GM06990 (cell line): ENCODE measurements around the gene VSTM4.

Source experiments
- DNase-seq: peaks from one replicate; pipeline ENCODE4 v3.0.0-alpha.2; 2011; ENCODE audit not compliant: insufficient read length; ENCODE audit errors: extremely low read depth
- H3K27me3 ChIP-seq: replicated peaks from 2 replicates; pipeline ENCODE4 v1.6.0; 2011; ENCODE audit warnings: low read length; ENCODE audit not compliant: control insufficient read depth, insufficient read depth
- H3K36me3 ChIP-seq: 2 replicates; pipeline ENCODE4 v1.5.1; 2011; ENCODE audit warnings: low read length; ENCODE audit not compliant: control insufficient read depth, insufficient read depth
- H3K4me3 ChIP-seq: replicated peaks from 2 replicates; pipeline ENCODE4 v1.5.1; 2011; ENCODE audit warnings: low read depth, mild to moderate bottlenecking, control low read depth, low read length
- TF ChIP-seq, protein P1 (sequence below): IDR thresholded peaks from 2 replicates; pipeline ENCODE4 v1.5.1; 2011; ENCODE audit warnings: low read length, control low read depth, mild to moderate bottlenecking, inconsistent platforms; ENCODE audit not compliant: insufficient read depth, poor library complexity, severe bottlenecking

The VSTM4 gene

DNA sequence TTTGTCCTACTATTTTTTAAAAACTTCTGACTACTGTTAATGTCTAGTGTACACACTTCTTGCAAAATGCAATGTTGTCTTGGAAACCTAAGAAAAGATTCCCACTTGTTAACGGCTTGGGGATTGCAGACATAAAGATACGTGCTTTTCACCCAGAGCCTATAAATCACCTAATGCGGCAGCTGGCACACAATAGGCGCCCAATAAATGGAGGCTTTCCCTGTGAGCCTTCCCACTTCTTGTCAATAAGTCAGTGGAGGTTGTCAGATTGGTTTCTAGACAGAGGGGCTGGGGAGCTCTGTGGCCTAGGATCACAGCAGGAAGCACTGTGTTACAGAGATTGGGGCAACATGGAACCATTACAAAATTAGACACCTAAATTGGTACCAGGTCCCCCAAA lies 74.7 kb downstream of the VSTM4 start:
- no peaks in the 10 kb centered on the region for H3K27me3 ChIP-seq

GRCh38 chr10:49039409-49039808 lies 75.9 kb downstream of the VSTM4 start:
- H3K36me3 ChIP-seq, result no peaks in the 10 kb centered on the region
- TF ChIP-seq, protein P1, sequence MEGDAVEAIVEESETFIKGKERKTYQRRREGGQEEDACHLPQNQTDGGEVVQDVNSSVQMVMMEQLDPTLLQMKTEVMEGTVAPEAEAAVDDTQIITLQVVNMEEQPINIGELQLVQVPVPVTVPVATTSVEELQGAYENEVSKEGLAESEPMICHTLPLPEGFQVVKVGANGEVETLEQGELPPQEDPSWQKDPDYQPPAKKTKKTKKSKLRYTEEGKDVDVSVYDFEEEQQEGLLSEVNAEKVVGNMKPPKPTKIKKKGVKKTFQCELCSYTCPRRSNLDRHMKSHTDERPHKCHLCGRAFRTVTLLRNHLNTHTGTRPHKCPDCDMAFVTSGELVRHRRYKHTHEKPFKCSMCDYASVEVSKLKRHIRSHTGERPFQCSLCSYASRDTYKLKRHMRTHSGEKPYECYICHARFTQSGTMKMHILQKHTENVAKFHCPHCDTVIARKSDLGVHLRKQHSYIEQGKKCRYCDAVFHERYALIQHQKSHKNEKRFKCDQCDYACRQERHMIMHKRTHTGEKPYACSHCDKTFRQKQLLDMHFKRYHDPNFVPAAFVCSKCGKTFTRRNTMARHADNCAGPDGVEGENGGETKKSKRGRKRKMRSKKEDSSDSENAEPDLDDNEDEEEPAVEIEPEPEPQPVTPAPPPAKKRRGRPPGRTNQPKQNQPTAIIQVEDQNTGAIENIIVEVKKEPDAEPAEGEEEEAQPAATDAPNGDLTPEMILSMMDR, result no peak

More for the DNA sequence above, 74.7 kb downstream of the VSTM4 start:
- H3K4me3 ChIP-seq, result no peak overlapping the region
- TF ChIP-seq, protein P1, result no peak
- no peaks in the 10 kb centered on the region for H3K36me3 ChIP-seq
- DNase-seq, result no peak

DNA sequence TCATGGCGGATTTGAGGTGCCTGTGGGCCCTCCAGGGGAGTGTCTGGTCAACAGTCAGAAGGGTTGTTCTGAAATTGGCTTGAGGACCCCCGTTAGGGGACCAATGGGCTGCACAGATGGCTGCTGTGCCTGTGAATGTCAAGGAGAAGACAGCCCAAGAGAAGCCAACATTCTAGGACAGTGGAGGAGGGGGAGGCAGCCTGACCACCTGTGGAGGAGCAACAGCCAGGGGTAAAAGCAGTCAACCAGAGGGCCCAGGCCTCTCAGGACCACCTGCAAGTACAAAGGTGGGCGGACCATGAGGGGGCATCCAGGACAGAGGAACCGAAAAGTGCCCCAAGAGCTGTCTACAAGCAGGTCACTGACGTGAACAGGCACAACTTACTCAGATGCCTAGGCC lies 76.6 kb downstream of the VSTM4 start:
- DNase-seq, result no peak
- Histone ChIP-seq H3K27me3 (no peaks in the 10 kb centered on the region), H3K36me3 (no peaks in the 10 kb centered on the region), H3K4me3 (no peak overlapping the region)
- TF ChIP-seq, protein P1, result no peak

More at GRCh38 chr10:49039409-49039808, 75.9 kb downstream of the VSTM4 start:
- Histone ChIP-seq H3K27me3 (no peaks in the 10 kb centered on the region), H3K4me3 (no peak overlapping the region)
- no peak for DNase-seq

- TF ChIP-seq, protein P1, result no peak
- Histone ChIP-seq H3K36me3 (no peaks in the 10 kb centered on the region), H3K4me3 (no peak overlapping the region), H3K27me3 (no peaks in the 10 kb centered on the region)
- DNase-seq, result no peak
Observed at GRCh38 chr10:49037187-49037586, 78.1 kb downstream of the VSTM4 start.

DNA sequence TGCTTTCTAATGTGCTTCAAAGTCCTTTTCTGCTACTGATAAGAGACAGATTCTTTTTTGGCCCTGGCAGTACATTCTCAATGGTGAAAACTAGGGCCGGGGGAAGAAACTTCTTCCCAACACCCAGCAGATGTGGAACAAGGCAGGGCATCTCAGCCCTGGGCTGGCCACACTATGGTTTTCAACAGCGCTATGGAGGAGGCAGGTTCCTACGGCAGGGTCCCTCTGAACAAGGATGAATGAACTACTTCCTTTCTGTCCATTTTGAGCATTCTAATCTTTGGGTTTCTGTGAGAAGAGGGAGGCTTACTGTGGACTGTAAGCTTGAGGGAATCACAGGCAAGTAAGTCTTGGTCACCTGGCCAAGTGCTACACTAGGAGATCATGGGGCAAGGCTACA lies 78.7 kb downstream of the VSTM4 start:
- Histone ChIP-seq H3K36me3 (no peaks in the 10 kb centered on the region), H3K4me3 (no peak overlapping the region), H3K27me3 (no peaks in the 10 kb centered on the region)
- TF ChIP-seq, protein P1, result no peak
- no peak for DNase-seq

DNA sequence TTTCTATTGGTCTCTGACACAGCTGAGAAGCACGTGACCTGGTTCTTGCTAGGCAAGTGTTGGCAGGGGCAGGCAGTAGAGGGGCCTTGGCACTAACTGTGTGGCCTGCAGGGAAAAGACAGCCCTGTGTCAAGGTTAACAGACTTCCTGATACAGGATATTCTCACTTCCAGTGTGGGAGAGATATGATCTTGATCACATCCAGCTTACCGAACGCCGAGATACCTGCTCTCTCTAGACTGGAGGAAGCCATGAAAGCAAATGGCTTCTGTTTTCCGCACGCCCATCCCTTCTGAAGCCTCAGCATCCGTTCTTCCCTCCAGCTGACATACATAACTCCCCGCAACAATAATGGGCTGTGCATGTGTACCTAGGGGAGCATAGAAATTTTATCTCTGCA lies 79.4 kb downstream of the VSTM4 start:
- Histone ChIP-seq H3K4me3 (no peak overlapping the region), H3K27me3 (no peaks in the 10 kb centered on the region), H3K36me3 (no peaks in the 10 kb centered on the region)
- TF ChIP-seq, protein P1, result no peak
- no peak for DNase-seq
